ENCODE measurements around the gene LILRA2.

GRCh38 chr19:54554006-54554405 is 19.6 kb upstream of the LILRA2 start:
- TF ChIP-seq, protein P1, sequence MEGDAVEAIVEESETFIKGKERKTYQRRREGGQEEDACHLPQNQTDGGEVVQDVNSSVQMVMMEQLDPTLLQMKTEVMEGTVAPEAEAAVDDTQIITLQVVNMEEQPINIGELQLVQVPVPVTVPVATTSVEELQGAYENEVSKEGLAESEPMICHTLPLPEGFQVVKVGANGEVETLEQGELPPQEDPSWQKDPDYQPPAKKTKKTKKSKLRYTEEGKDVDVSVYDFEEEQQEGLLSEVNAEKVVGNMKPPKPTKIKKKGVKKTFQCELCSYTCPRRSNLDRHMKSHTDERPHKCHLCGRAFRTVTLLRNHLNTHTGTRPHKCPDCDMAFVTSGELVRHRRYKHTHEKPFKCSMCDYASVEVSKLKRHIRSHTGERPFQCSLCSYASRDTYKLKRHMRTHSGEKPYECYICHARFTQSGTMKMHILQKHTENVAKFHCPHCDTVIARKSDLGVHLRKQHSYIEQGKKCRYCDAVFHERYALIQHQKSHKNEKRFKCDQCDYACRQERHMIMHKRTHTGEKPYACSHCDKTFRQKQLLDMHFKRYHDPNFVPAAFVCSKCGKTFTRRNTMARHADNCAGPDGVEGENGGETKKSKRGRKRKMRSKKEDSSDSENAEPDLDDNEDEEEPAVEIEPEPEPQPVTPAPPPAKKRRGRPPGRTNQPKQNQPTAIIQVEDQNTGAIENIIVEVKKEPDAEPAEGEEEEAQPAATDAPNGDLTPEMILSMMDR (IDR thresholded peaks at IDR 0.05; ENCODE audit: insufficient read depth, low read length): no peak
- TF ChIP-seq SPI1 (IDR thresholded peaks at IDR 0.05; ENCODE audit: borderline replicate concordance, low read depth) (no peak), GABPA (IDR thresholded peaks at IDR 0.05; ENCODE audit: low read depth) (no peak), POLR2AphosphoS5 (IDR thresholded peaks at IDR 0.05; ENCODE audit: low read depth) (no peak)
